Left lung (tissue), 10 donors: Measurements from ENCODE around the gene EBF3. TPM values are rescaled to one million over a fixed set of nuclear protein-coding genes. Genes with fewer than 3 reads are reported as not detected.

Experiments
- ATAC-seq: fragments of 200-7000 bp; cut with Tn5 transposase; one replicate; pipeline ENCODE4 v1.9.1; 2020; ENCODE audit warnings: moderate library complexity
- DNase-seq, 4 donors: peaks; one replicate each; pipeline ENCODE4 v3.0.0-alpha.2; 2013 to 2020
- H3K27ac ChIP-seq, 2 donors: fragments of 200-600 bp; sonication (generic) in 1 of 2; one replicate each; pipeline versions ENCODE4 v1.5.0 to v1.8.0; 2020 to 2021
- H3K27me3 ChIP-seq, 2 donors: fragments of 200-600 bp; sonication (generic) in 1 of 2; one replicate each; pipeline versions ENCODE4 v1.5.0 to v1.8.0; 2020 to 2021
- H3K36me3 ChIP-seq, 2 donors: fragments of 200-600 bp; sonication (generic) in 1 of 2; one replicate each; pipeline versions ENCODE4 v1.5.0 to v1.8.0; 2020 to 2021
- H3K4me1 ChIP-seq, 2 donors: fragments of 200-600 bp; one replicate each; pipeline ENCODE4 v1.8.0; 2021
- H3K4me3 ChIP-seq, 2 donors: fragments of 200-600 bp; sonication (generic) in 1 of 2; one replicate each; pipeline versions ENCODE4 v1.5.0 to v1.8.0; 2020 to 2021; ENCODE audit warnings: mild to moderate bottlenecking in 1 of 2
- H3K9me3 ChIP-seq, 2 donors: fragments of 200-600 bp; sonication (generic) in 1 of 2; one replicate each; pipeline versions ENCODE4 v1.5.0 to v1.8.0; 2020 to 2021
- intact Hi-C, 2 donors: fragments of 100-400 bp; cut with DNase I; formaldehyde crosslinking; loops; one replicate each; pipeline versions ENCODE4 v1.11.2 to v1.14.2; 2022
- polyA plus RNA-seq, 6 donors: library from polyadenylated mRNA; unstranded; fragments of 120-200 nt; gene quantifications; one replicate each; pipeline ENCODE4 v1.2.1, GENCODE V29; 2013; ENCODE audit not compliant: insufficient read length in 6 of 6
- total RNA-seq, 2 donors: library from RNA; stranded (reverse); fragmentation: NEBNext Ultra II Directional; extraction: Animal tissue kit (Norgen Biotek cat#: 25700); gene quantifications; one replicate each; pipeline ENCODE4 v1.2.1, GENCODE V29; 2021
- TF ChIP-seq, protein P1 (sequence below), 2 donors: fragments of 200-600 bp; sonication (generic) in 1 of 2; IDR thresholded peaks; one replicate each; pipeline versions ENCODE4 v1.5.0 to v1.8.0; 2021; ENCODE audit warnings: antibody characterized with exemption in 2 of 2
- donor health status: DM: no; HTN: yes; CAD: no.
- donor health status: DM: no; HTN: no; CAD: no.

Gene EBF3
- total and polyA plus RNA-seq, 8 donors, result 0.10 to 2.0 (median 1.4) TPM; not detected in 1

DNA sequence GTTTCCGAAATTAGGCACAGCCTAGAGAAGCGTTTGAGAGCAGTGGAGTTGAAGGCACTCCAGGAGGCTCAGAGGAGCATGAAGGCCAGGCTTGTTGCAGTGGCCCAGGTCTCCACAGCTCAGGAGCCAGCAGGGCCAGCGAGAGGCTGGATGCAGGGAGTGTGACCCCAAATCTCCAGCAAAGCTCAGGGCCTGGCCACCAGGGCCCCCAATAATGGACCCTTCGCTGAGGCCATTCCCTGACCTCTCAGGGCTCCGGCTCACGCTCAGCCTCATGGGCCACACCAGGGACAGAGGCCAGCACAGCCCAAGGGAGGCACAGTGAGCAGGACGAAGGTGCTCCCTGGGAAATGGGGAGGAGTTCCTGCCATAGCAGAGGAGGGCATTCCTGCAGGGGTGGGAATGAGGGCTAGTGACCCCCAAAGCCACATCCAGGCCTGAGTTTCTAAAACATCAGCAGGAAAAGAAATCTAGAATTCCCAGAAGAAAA lies 47.5 kb downstream of the EBF3 start:
- no peak overlapping the region for H3K4me3 ChIP-seq
- no peaks in the 10 kb centered on the region for H3K36me3 ChIP-seq
- DNase-seq, result peak in 1 of 4 donors; percentile 51
- ATAC-seq, result no peak
- H3K9me3 ChIP-seq, result no peaks in the 10 kb centered on the region
- no peaks in the 10 kb centered on the region for H3K4me1 ChIP-seq
- intact Hi-C loops, result no loop called here
- H3K27ac ChIP-seq, result no peak overlapping the region
- TF ChIP-seq, protein P1, sequence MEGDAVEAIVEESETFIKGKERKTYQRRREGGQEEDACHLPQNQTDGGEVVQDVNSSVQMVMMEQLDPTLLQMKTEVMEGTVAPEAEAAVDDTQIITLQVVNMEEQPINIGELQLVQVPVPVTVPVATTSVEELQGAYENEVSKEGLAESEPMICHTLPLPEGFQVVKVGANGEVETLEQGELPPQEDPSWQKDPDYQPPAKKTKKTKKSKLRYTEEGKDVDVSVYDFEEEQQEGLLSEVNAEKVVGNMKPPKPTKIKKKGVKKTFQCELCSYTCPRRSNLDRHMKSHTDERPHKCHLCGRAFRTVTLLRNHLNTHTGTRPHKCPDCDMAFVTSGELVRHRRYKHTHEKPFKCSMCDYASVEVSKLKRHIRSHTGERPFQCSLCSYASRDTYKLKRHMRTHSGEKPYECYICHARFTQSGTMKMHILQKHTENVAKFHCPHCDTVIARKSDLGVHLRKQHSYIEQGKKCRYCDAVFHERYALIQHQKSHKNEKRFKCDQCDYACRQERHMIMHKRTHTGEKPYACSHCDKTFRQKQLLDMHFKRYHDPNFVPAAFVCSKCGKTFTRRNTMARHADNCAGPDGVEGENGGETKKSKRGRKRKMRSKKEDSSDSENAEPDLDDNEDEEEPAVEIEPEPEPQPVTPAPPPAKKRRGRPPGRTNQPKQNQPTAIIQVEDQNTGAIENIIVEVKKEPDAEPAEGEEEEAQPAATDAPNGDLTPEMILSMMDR (IDR thresholded peaks at IDR 0.05), result no peak
- peaks cover 0 to 10% of the 10 kb centered on the region in 2 donors for H3K27me3 ChIP-seq

DNA sequence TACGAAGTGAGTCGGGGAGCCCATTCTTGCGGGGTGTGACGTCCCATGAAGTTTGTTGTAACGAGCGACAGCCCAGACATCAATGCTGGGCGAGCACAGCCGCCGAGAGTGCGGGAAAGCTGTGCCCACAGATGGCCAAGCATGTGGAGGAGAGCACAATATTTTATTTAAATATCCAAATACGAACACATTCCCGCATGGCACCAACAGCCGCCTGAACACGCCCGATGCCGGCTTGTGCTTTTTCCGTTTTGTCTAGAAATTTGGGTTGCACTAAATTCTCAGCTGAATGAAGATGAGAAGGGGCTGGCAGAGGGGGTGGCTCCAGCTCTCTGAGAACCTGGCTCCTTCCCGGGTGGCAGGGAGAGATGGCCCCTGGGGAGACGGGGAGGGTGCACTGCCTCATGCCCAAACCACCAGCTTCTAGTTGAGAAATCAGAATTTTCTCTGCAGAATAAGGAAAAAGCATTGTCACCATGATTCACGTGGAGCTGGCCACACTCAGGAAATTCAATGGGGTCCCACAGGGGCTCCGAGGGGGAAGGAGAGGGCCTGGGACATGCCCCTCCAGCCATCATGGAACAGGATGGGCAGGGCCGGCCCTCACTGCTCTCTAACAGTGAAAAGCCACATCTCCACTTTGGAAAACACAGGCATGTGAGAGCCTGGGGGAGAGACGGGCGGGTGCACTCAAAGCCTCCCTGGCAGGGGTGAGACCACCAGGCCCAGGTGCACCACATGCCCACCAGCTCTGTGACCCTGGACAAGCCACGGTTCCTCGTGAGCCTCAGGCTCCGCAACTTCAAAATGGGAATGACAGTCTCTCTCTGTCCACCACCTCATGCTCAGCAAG lies 48.3 kb downstream of the EBF3 start:
- Histone ChIP-seq H3K4me3 (no peak overlapping the region), H3K27me3 (peaks cover 0 to 10% of the 10 kb centered on the region in 2 donors), H3K9me3 (no peaks in the 10 kb centered on the region), H3K4me1 (no peaks in the 10 kb centered on the region), H3K27ac (no peak overlapping the region), H3K36me3 (no peaks in the 10 kb centered on the region)
- DNase-seq (peak in 1 of 4 donors; percentile 66), ATAC-seq (no peak)
- intact Hi-C loops, result no loop called here
- TF ChIP-seq, protein P1 (IDR thresholded peaks at IDR 0.05), result no peak

DNA sequence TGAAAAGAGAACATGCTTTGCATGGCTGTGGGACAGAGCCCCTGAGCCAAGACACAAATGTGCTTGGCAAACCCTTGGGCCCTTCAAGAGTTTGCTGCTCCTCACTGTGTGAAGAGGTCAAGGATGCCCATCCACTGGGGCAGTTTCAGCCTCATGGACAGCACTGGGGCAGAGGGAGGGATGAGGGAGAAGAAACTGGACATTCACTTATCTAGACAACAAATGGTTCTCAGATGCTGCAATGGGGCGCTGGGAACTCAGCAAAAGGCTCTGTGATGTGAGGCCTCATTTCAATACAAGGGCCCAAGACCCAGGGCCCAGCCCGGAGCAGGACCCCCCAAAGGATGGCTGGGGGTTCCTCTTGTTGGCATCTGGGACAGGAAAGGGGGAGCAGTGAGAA lies 49.1 kb downstream of the EBF3 start:
- TF ChIP-seq, protein P1 (IDR thresholded peaks at IDR 0.05), result no peak
- H3K27ac ChIP-seq, result no peak overlapping the region
- no peaks in the 10 kb centered on the region for H3K36me3 ChIP-seq
- no peaks in the 10 kb centered on the region for H3K9me3 ChIP-seq
- H3K4me1 ChIP-seq, result no peaks in the 10 kb centered on the region
- peak in 1 of 4 donors; percentile 10 for DNase-seq
- peaks cover 0 to 10% of the 10 kb centered on the region in 2 donors for H3K27me3 ChIP-seq
- no peak overlapping the region for H3K4me3 ChIP-seq
- intact Hi-C loops, result no loop called here
- no peak for ATAC-seq

DNA sequence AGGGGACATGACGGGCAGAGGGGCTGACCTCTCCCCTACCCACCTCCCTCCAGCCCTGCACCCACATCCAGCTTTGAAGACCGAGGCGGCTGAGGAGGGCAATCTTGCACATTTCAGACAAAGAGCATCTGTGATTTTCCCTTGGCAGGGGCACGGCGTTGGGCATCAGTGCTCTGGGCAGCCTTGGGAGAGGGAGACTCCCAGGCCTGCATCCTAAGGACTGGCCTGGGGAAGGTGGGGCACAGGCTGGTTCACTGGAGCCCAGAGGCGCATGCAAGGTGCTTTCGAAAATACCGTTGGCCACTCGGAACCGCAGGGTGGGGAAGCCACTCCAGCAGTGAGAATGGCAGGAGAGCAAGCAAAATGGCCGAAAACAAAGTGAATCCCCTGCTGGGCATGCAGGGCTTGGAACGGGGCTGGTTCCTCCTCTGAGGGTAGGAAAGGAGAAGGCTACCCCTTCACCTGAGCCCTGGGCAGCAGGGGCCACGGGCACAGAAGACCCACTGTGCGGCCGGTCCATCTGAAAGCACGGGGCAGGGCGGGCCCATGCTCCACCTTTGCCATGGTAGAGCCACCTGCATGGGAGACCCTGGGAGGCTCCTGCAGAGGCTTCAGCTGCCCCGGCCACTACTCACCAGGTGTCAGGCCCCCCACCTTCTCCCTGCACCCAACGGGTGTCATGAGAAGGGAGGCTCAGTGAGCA lies 49.8 kb downstream of the EBF3 start:
- Histone ChIP-seq H3K36me3 (no peaks in the 10 kb centered on the region), H3K27me3 (peaks cover 0 to 10% of the 10 kb centered on the region in 2 donors), H3K4me3 (no peak overlapping the region), H3K9me3 (no peaks in the 10 kb centered on the region), H3K27ac (no peak overlapping the region), H3K4me1 (no peaks in the 10 kb centered on the region)
- ATAC-seq, result no peak
- intact Hi-C loops, result no loop called here
- TF ChIP-seq, protein P1 (IDR thresholded peaks at IDR 0.05), result no peak
- DNase-seq, result peak in 1 of 4 donors; percentile 68
